Gastroesophageal sphincter (tissue), 4 donors: Measurements from ENCODE around the gene OPRL1. TPM values are rescaled to one million over a fixed set of nuclear protein-coding genes. Genes with fewer than 3 reads are reported as not detected.

Source experiments
- ATAC-seq: fragments of 150-250 bp; one replicate; pipeline ENCODE4 v1.9.1; 2016; ENCODE audit warnings: mild to moderate bottlenecking, moderate library complexity
- H3K27ac ChIP-seq, 4 donors: fragments of 200-600 bp; sonication (generic) in 3 of 4; 1 replicate in 3 of 4; 2 replicates in 1 of 4; pipeline ENCODE4 v1.5.1; 2016 to 2019
- H3K27me3 ChIP-seq: fragments of 200-600 bp; sonication (generic); one replicate; pipeline ENCODE4 v1.5.1; 2019
- H3K36me3 ChIP-seq, 2 donors: fragments of 200-600 bp; sonication (generic); one replicate each; pipeline ENCODE4 v1.5.1; 2019; ENCODE audit warnings: control low read depth in 1 of 2
- H3K4me1 ChIP-seq, 3 donors: fragments of 200-600 bp; sonication (generic); 1 replicate in 2 of 3; 2 replicates in 1 of 3; pipeline ENCODE4 v1.5.1; 2016 to 2019; ENCODE audit warnings: control low read depth in 2 of 3
- H3K4me3 ChIP-seq, 2 donors: fragments of 200-600 bp; sonication (generic); one replicate each; pipeline ENCODE4 v1.5.1; 2019; ENCODE audit warnings: mild to moderate bottlenecking in 1 of 2, moderate library complexity in 1 of 2
- H3K9me3 ChIP-seq, 3 donors: fragments of 200-600 bp; sonication (generic); one replicate each; pipeline ENCODE4 v1.5.1; 2017 to 2019; ENCODE audit warnings: control low read depth in 2 of 3
- CTCF ChIP-seq, 4 experiments: fragments of 200-600 bp in 2 of 4; fragments of 450-650 bp in 2 of 4; sonication (generic) in 1 of 4; IDR thresholded peaks; one replicate each; pipeline ENCODE4 v1.5.1; 2017 to 2019; ENCODE audit warnings: antibody characterized with exemption in 4 of 4, mild to moderate bottlenecking in 2 of 4, moderate library complexity in 2 of 4
- EP300 ChIP-seq: sonication (generic); formaldehyde crosslinking; IDR thresholded peaks from one replicate; pipeline ENCODE4 v1.6.1; 2017; ENCODE audit warnings: antibody characterized with exemption, mild to moderate bottlenecking
- POLR2A ChIP-seq, 2 donors: fragments of 450-650 bp; IDR thresholded peaks; one replicate each; pipeline ENCODE4 v1.6.1; 2017; ENCODE audit warnings: antibody characterized with exemption in 2 of 2, mild to moderate bottlenecking in 2 of 2, moderate library complexity in 1 of 2
- POLR2AphosphoS5 ChIP-seq: sonication (generic); formaldehyde crosslinking; IDR thresholded peaks from one replicate; pipeline ENCODE4 v1.6.1; 2017; ENCODE audit warnings: antibody characterized with exemption
- WGBS, 2 donors: methylation state at CpG; one replicate each; pipeline ENCODE4 v1.1.5; 2018; ENCODE audit warnings: low coverage in 1 of 2; 5-methylcytosine and 5-hydroxymethylcytosine counted together
- total RNA-seq, 4 donors: library from RNA; depleted of rRNA; stranded (reverse); fragments of >200 nt; gene quantifications; one replicate each; pipeline ENCODE4 v1.1.0, GENCODE V29; 2016

The OPRL1 gene
- total RNA-seq, 4 donors from 2014 or later, result 0.50 to 1.1 (median 0.66) TPM

DNA sequence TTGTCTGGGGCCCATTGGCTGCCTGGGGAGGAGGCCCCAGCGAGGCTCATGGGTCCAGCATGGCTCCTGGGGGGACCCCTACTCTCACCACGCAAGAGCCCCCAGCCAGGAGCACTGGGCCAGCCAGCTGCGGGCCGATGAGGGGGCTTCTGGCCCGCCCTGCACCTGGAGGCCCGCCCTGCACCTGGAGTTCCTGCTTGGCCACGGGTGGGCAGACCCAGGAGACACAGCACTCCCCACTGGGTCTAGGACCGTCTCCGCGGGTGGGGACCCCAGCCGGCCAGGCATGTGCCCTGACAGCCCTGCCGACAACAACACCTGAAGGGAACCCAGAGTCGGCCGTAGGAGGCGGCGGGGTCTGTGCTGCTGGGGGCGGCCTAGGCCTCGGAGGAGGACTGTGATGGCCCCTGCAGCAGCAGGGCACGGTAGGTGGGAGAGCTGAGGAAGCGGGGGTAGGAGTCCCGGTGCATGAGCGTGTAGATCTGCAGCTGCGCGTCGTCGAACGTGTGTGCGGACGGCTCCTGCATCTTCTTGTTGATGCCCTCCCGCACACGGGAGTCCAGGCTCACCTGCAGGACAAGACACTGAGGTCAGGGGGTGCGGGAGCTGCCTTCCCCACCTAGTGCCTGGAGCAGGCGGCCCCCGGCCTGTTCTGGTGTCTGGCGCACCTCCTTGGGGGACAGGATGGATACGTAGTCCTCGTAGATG, 6.3 kb upstream of the OPRL1 start:
- Histone ChIP-seq H3K27ac (no peak overlapping the region), H3K36me3 (peaks cover 0 to 56% of the 10 kb centered on the region in 2 donors), H3K9me3 (no peaks in the 10 kb centered on the region), H3K4me3 (no peak overlapping the region), H3K4me1 (peaks cover 0 to 12% (median 8%) of the 10 kb centered on the region in 3 donors), H3K27me3 (no peaks in the 10 kb centered on the region)
- TF ChIP-seq EP300 (no peak), POLR2A (IDR thresholded peaks at IDR 0.05) (no peak), CTCF (IDR thresholded peaks at IDR 0.05) (no peak), POLR2AphosphoS5 (no peak)
- 80% methylated on average over 1 of the region's 37 CpGs; no CpG with 5 or more reads in 1 of the 2 donors for WGBS, 2 donors
- no peak for ATAC-seq

- TF ChIP-seq POLR2A (IDR thresholded peaks at IDR 0.05) (no peak), EP300 (no peak), CTCF (IDR thresholded peaks at IDR 0.05) (no peak), POLR2AphosphoS5 (no peak)
- no peak overlapping the region for H3K4me3 ChIP-seq
- no peaks in the 10 kb centered on the region for H3K27me3 ChIP-seq
- peaks cover 0 to 56% of the 10 kb centered on the region in 2 donors for H3K36me3 ChIP-seq
- WGBS, 2 donors, result no CpG with 5 or more reads among the region's 28 CpGs
- H3K27ac ChIP-seq, result no peak overlapping the region
- peaks cover 0 to 19% (median 14%) of the 10 kb centered on the region in 3 donors for H3K4me1 ChIP-seq
- H3K9me3 ChIP-seq, result no peaks in the 10 kb centered on the region
- ATAC-seq, result no peak
Measured at GRCh38 chr20:64074184-64074789, 5.6 kb upstream of the OPRL1 start.

DNA sequence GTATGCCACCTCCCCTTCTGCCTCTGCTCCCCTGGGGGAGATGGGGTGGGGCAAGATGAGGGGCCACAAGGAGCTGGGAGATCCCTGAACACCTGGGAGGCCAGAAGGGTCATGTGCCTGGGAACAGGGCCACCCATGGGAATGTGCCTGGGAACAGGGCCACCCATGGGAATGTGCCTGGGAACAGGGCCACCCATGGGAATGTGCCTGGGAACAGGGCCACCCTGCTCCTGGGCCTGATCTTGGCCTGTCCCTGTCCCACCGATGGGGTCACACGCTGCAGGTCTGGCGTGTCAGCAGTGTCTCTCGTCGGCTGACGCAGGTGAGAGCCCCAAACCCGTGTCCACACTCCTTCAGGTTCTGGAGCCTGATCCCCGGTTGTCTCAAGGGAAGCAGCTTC, 4.9 kb upstream of the OPRL1 start:
- TF ChIP-seq POLR2A (IDR thresholded peaks at IDR 0.05) (no peak), CTCF (IDR thresholded peaks at IDR 0.05) (no peak), POLR2AphosphoS5 (no peak), EP300 (no peak)
- WGBS, 2 donors, result no CpG with 5 or more reads among the region's 8 CpGs
- Histone ChIP-seq H3K9me3 (no peaks in the 10 kb centered on the region), H3K36me3 (peaks cover 0 to 54% of the 10 kb centered on the region in 2 donors), H3K27me3 (no peaks in the 10 kb centered on the region), H3K4me1 (peaks cover 0 to 23% (median 16%) of the 10 kb centered on the region in 3 donors), H3K27ac (no peak overlapping the region), H3K4me3 (no peak overlapping the region)
- ATAC-seq, result no peak

DNA sequence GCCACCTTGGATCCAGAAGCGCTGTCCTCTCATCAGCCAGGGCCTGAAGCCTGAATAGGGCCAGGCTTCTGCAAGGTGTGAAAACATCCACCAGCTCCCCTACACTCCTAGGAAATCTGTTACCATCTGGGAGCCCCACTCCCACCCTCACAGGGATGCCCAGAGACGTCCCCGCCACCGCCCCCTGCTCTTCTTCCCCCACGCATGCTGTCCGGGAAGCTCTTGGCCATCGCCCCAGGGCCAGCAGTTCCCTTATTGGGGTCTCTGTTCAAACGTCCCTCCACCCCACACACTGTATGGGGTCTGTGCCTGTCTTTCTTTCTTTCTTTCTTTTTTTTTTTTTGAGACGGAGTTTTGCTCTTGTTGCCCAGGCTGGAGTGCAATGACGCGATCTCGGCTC, 4.3 kb upstream of the OPRL1 start:
- TF ChIP-seq POLR2AphosphoS5, result no peak
- no peak for TF ChIP-seq EP300
- TF ChIP-seq CTCF (IDR thresholded peaks at IDR 0.05), result no peak
- no peak for TF ChIP-seq POLR2A (IDR thresholded peaks at IDR 0.05)
- 81 to 87% methylated on average over 3 to 7 of the region's 12 CpGs for WGBS, 2 donors

More for the DNA sequence above, 4.3 kb upstream of the OPRL1 start:
- Histone ChIP-seq H3K27me3 (no peaks in the 10 kb centered on the region), H3K36me3 (peaks cover 0 to 48% of the 10 kb centered on the region in 2 donors), H3K4me1 (peaks cover 0 to 29% (median 16%) of the 10 kb centered on the region in 3 donors), H3K27ac (no peak overlapping the region), H3K4me3 (no peak overlapping the region), H3K9me3 (no peaks in the 10 kb centered on the region)
- no peak for ATAC-seq
